ENCODE results near the gene ARFRP1. TPM values are rescaled to one million over a fixed set of nuclear protein-coding genes. Genes with fewer than 3 reads are reported as not detected.
"Not testable (repeated sequence)": the region's sequence is repeated elsewhere in the genome, so short reads cannot be mapped to it uniquely, and the experiment has no call there.

Gene ARFRP1
- total RNA-seq, 1 experiment from 2014 or later = 66.1 TPM

DNA sequence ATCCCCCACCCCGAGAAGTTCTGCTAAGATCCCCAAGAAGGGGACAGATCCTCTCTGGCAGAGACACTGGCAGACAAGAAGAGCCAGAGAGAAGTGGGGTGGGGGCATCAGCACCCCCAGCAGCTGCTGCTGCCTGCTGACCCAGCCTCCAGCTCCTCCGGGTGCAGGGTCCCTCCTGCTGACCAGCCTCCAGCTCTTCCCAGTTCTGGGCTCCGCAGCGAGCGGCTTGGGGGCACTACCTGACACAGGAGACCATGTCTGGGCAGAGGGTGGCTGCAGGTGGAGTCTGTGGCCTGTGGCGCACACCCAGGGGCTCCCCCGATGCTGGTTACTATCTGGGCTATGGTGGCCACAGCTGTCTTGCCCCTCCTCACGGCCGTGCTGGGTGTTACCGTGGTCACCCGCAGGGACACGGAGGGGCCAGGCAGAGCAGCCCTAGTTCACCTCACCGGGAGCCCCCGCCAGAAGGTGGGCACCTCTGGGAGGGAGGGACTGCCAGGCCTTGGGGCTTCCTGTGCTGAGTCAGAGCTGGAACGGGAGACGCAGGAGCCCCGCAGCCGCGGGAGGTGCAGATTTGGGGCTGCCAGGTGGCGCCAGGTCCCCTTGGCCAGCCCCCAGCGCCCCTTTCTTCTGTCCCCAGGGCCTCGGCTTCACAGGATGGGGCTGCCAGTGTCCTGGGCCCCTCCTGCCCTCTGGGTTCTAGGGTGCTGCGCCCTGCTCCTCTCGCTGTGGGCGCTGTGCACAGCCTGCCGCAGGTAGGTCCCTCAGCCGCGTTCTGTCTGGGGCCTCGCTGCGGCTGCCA, 29.3 kb upstream of the ARFRP1 start:
- Histone ChIP-seq H3K9me3 (no peaks in the 10 kb centered on the region), H3K4me3 (no peak overlapping the region), H3K27me3 (no peaks in the 10 kb centered on the region), H3K36me3 (peaks cover 39% of the 10 kb centered on the region)
- DNase-seq = no peak

DNA sequence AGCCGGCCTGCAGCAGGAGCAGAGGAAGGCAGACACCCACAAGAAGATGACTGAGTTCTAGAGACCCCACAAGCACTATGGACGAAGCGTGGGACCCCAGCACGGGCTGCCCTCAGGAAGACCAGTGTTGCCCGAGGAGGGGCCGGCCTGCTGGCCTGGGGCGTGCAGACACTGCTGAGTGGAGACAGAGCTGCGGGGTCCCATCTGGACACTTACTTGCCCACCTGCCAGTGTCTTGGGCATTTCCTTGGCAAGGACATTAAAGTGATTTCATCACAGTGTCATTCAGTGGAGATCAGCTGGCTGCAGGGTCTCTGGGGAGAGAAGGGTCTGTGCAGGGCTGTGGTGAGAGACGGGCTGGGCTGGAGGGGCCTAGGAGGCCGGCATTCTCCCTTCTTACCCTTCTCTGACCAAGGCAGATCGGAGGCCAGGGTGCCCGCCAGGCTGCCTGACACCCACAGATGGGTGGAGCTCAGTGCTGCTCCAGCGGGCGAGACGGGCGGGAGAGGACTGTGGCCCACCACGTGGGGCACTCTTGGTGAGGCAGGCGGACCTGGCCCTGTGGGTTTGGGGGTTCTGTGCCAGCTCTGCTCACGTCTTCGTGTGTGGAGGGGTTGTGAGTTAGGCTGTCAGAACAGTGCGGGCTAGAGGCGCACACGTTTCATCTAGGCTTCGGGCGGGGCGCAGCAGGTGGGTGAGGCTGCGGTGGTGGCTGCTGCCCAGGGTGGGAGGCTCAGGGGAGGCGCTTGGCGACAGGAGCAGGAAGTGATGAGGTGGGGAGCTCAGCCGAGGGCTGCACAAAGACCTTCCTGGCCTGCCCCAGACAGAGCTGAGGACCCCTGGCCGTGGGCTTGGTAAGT, 28.3 kb upstream of the ARFRP1 start, which contains the start of gene LIME1:
Gene LIME1, plus strand, starts transcription at position 806 of the 860 bp plus-strand sequence. CDS start 886 bp downstream, outside the sequence.
- DNase-seq = no peak
- Histone ChIP-seq H3K36me3 (peaks cover 29% of the 10 kb centered on the region), H3K9me3 (no peaks in the 10 kb centered on the region), H3K4me3 (no peak within 1 kb of the TSS), H3K27me3 (no peaks in the 10 kb centered on the region)

DNA sequence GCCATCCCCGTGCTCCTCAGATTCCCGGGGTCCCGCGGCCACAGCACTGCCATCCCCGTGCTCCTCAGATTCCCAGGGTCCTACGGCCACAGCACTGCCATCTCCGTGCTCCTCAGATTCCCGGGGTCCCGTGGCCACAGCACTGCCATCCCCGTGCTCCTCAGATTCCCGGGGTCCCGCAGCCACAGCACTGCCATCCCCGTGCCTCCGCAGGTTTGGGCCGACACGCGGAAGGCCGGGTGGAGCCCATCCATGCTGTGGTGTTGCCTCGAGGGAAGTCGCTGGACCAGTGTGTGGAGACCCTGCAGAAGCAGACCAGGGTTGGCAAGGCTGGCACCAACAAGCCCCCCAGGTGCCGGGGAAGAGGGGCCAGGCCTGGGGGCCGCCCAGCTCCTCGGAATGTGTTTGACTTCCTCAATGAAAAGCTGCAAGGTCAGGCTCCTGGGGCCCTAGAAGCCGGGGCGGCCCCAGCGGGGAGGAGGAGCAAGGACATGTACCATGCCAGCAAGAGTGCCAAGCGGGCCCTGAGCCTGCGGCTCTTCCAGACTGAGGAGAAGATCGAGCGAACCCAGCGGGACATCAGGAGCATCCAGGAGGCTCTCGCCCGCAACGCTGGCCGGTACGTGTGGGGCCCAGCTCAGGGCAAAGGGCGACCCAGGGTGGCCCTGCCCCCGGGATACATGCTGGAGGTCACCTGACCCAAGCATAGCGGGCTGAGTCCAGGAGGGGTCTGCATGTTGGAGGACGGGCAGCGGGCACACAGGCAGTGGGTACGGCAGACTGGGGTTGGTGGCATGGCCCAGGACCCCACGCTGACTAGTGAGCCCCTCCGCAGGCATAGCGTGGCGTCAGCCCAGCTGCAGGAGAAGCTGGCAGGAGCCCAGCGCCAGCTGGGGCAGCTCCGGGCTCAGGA, 27.4 kb upstream of the ARFRP1 start:
- Histone ChIP-seq H3K36me3 (peaks cover 30% of the 10 kb centered on the region), H3K9me3 (no peaks in the 10 kb centered on the region), H3K27me3 (no peaks in the 10 kb centered on the region), H3K4me3 (no peak overlapping the region)
- no peak for DNase-seq

GRCh38 chr20:63734111-63734945, 26.6 kb upstream of the ARFRP1 start:
- no peak overlapping the region for H3K4me3 ChIP-seq
- no peaks in the 10 kb centered on the region for H3K27me3 ChIP-seq
- peaks cover 37% of the 10 kb centered on the region for H3K36me3 ChIP-seq
- DNase-seq = no peak
- H3K9me3 ChIP-seq = no peaks in the 10 kb centered on the region

DNA sequence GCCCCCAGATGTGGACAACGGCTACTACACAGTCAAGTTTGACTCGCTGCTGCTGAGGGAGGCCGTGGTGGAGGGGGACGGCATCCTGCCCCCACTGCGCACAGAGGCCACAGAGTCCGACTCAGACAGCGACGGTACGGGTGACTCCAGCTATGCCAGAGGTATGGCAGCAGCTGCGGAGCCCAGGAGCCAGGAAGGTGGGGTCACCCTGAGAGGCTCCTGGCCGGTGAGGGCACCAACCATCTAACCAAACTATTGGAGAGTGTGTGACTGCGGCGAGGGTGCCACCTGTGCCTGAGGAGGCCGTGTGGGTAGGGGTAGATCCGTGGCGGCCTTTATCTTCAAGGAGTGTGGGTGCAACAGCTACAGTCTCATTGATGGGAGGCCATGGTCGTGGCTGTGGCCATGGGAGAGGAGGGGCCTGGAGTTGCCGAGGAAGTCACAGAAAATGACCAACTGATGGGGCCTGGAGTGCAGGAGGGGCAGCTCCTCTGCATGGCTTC, 25.9 kb upstream of the ARFRP1 start:
- H3K27me3 ChIP-seq = no peaks in the 10 kb centered on the region
- no peak for DNase-seq
- H3K4me3 ChIP-seq = no peak overlapping the region
- H3K36me3 ChIP-seq = peaks cover 36% of the 10 kb centered on the region
- H3K9me3 ChIP-seq = no peaks in the 10 kb centered on the region

DNA sequence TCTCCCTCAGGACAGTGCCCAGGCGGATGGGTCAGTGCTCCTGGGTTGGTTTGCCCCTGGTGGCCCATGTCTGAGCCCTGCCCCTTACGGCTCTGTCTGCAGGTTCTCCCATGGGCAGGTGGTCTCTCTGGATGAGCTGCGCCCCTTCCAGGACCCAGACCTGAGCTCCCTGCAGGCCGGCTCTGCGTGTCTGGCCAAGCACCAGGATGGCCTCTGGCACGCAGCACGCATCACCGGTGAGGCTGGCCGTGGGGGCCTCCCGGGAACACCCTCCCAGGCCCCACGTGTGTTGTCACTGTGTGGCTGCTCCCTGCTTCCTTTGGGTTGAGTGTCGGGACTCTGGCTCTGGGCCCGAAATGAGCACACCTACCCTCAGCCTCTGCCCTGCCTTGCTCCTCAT, 25.3 kb upstream of the ARFRP1 start:
- no peak overlapping the region for H3K4me3 ChIP-seq
- DNase-seq = no peak

DNA sequence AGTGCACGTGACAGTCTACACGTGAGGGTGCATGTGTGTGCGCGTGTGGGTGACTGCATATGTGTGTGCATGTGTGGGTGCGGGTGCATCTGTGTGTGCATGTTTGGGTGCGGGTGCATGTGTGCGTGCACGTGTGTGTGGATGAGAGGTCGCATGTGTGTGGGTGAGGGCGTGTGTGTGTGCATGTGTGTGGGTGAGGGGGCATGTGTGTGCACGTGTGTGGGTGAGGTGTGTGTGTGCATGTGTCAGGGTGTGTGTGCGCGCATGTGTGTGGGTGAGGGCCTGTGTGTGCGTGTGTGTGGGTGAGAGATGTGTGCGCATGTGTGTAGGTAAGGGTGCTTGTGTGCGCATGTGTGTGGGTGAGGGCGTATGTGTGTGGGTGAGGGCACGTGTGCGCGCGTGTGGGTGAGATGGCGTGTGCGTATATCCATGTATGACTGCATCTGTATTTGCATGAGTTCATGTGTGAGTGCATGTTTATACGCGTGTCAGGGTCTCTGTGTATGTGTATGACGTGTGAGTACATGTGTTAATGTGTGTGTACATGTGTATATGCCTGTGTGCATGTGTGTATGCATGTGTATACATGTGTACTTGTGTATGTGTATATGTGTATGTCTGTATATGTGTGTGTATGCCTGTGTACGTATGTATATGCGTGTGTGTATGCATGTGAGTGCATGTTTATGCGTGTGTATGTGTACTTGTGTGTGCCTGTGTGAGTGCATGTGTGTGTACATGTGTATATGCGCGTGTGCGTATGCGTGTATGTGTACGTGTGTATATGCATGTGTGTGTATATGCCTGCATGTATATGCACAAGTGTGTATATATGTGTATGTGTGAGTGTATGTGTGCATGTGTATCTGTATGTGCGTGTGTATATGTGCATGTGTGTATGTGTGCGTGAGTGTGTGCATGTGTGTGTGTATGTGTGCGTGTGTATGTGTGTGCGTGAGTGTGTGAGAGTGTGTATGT, 24.6 kb upstream of the ARFRP1 start:
- H3K36me3 ChIP-seq = peaks cover 34% of the 10 kb centered on the region
- no peaks in the 10 kb centered on the region for H3K9me3 ChIP-seq
- H3K27me3 ChIP-seq = no peaks in the 10 kb centered on the region
- no peak for DNase-seq
- H3K4me3 ChIP-seq = no peak overlapping the region

More for the DNA sequence above, 25.3 kb upstream of the ARFRP1 start:
- Histone ChIP-seq H3K9me3 (no peaks in the 10 kb centered on the region), H3K36me3 (peaks cover 32% of the 10 kb centered on the region), H3K27me3 (no peaks in the 10 kb centered on the region)

DNA sequence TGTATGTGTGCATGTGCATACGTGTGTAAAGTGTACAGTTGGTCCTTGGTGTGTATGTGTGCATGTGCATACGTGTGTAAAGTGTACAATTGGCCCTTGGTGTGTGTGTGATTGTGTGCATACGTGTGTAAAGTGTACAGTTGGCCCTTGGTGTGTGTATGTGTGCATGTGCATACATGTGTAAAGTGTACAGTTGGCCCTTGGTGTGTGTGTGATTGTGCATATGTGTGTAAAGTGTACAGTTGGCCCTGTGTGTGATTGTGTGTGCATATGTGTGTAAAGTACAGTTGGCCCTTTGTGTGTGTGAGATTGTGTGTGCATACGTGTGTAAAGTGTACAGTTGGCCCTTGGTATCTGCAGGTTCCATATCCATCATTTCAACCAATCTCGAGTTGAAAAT, 23.6 kb upstream of the ARFRP1 start:
- H3K4me3 ChIP-seq = no peak overlapping the region
- H3K27me3 ChIP-seq = no peaks in the 10 kb centered on the region
- no peak for DNase-seq
- peaks cover 42% of the 10 kb centered on the region for H3K36me3 ChIP-seq
- no peaks in the 10 kb centered on the region for H3K9me3 ChIP-seq

DNA sequence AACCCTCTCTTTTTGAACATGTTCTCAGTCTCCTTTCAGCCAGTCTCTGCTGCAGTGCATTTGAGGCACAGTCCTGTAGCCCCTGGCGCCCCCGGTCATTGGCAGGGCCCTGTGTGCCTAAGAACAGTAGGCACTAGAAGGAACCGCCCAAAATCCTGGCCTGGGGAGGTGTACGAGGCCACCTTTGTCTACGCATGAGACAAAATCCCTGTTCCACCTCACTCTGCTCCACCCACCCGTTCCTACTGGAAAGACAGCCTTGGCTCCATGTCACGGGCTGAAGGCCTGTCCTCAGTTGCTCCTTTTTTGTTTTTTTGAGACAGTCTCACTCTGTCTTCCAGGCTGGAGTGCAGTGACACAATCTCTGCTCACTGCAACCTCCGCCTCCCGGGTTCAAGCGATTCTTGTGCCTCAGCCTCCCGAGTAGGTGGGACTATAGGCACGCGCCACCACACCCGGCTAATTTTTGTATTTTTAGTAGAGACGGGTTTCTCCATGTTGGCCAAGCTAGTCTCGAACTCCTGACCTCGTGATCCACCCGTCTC, 22.5 kb upstream of the ARFRP1 start:
- H3K27me3 ChIP-seq, H3K9me3 ChIP-seq, DNase-seq, H3K4me3 ChIP-seq: not testable (repeated sequence)
- peaks cover 47% of the 10 kb centered on the region for H3K36me3 ChIP-seq

- H3K27me3 ChIP-seq, H3K4me3 ChIP-seq, DNase-seq: not testable (repeated sequence)
- Histone ChIP-seq H3K36me3 (peaks cover 83% of the 10 kb centered on the region), H3K9me3 (peaks cover 37% of the 10 kb centered on the region)
These were observed 15.3 kb upstream of the ARFRP1 start for GRCh38 chr20:63722967-63723622.

DNA sequence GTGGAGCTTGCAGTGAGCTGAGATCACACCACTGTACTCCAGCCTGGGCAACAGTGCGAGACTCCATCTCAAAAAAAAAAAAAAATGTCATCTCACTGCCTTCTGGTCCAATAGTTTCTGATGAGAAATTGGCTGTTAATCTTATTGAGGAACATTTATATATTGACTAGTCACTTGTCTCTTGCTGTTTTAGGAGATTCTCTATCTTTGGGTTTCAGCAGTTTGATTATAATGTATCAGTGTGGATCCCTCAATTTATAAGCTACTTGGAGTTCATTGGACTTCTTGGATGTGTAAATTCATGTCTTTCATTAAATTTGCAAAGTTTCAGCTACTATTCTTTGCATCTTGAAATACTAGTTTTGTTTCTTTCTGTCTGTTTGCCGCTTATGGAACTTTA, 11.2 kb upstream of the ARFRP1 start:
- no peak overlapping the region for H3K4me3 ChIP-seq
- no peak for DNase-seq
- H3K9me3 ChIP-seq = peaks cover 53% of the 10 kb centered on the region
- peaks cover 93% of the 10 kb centered on the region for H3K36me3 ChIP-seq
- no peaks in the 10 kb centered on the region for H3K27me3 ChIP-seq

- DNase-seq = no peak
- H3K36me3 ChIP-seq = peaks cover 100% of the 10 kb centered on the region
- H3K4me3 ChIP-seq = no peak overlapping the region
- H3K27me3 ChIP-seq = no peaks in the 10 kb centered on the region
- H3K9me3 ChIP-seq = peaks cover 58% of the 10 kb centered on the region
These were observed 7.1 kb upstream of the ARFRP1 start for GRCh38 chr20:63714858-63715257.

- peaks cover 93% of the 10 kb centered on the region for H3K36me3 ChIP-seq
- peaks cover 33% of the 10 kb centered on the region for H3K9me3 ChIP-seq
- no peak overlapping the region for H3K4me3 ChIP-seq
- H3K27me3 ChIP-seq = no peaks in the 10 kb centered on the region
- no peak for DNase-seq
These were observed 4.4 kb upstream of the ARFRP1 start for GRCh38 chr20:63712191-63712590.

- Histone ChIP-seq H3K36me3 (peaks cover 93% of the 10 kb centered on the region), H3K4me3 (no peak overlapping the region), H3K9me3 (peaks cover 24% of the 10 kb centered on the region), H3K27me3 (no peaks in the 10 kb centered on the region)
- DNase-seq = no peak
These were observed 3.4 kb upstream of the ARFRP1 start for GRCh38 chr20:63711085-63711645.

Data from MG63 (cell line).